ENCODE measurements around the gene PRPF8. TPM values are rescaled to one million over a fixed set of nuclear protein-coding genes. Genes with fewer than 3 reads are reported as not detected.
A peak's percentile ranks its signal among the peaks of the same experiment; 100 is the strongest.

PRPF8 gene
- total and polyA plus RNA-seq, 2 of the 13 experiments (the other 11 are each of a cell fraction or from before 2014, with no cell fraction given) = 112 to 179 TPM

GRCh38 chr17:1627982-1628855 lies 56.4 kb downstream of the PRPF8 start, which contains the start of gene SLC43A2 (continued):
- TF ChIP-seq ZNF121 (CRISPR knock-in tag; IDR thresholded peaks at IDR 0.05) (no peak), SUZ12 (IDR thresholded peaks at IDR 0.05; ENCODE audit: low read depth, low read length) (no peak), ZMYM2 (CRISPR knock-in tag; IDR thresholded peaks at IDR 0.05) (no peak), HOXA3 (CRISPR knock-in tag; IDR thresholded peaks at IDR 0.05) (no peak; the same call in 1 of the 2 replicates), SNRNP70 (IDR thresholded peaks at IDR 0.05; ENCODE audit: low read depth, low read length) (no peak), ZNF570 (CRISPR knock-in tag; IDR thresholded peaks at IDR 0.05; ENCODE audit: borderline replicate concordance) (no peak), ZNF878 (CRISPR knock-in tag; IDR thresholded peaks at IDR 0.05) (no peak), MATR3 (CRISPR knock-in tag; IDR thresholded peaks at IDR 0.05) (no peak), ZKSCAN5 (CRISPR knock-in tag; IDR thresholded peaks at IDR 0.05) (no peak), FLYWCH1 (CRISPR knock-in tag; IDR thresholded peaks at IDR 0.05) (no peak), DPF2 (CRISPR knock-in tag; IDR thresholded peaks at IDR 0.05; ENCODE audit: borderline replicate concordance, low read depth) (no peak), NFAT5 (CRISPR knock-in tag; IDR thresholded peaks at IDR 0.05) (no peak), ZNF484 (CRISPR knock-in tag; IDR thresholded peaks at IDR 0.05; ENCODE audit: borderline replicate concordance, low read depth) (0 out of 2 replicates have a peak, but pooled peaks have one; percentile 30), ZNF891 (CRISPR knock-in tag; IDR thresholded peaks at IDR 0.05) (no peak), MED1 (CRISPR knock-in tag; IDR thresholded peaks at IDR 0.05) (no peak), CEBPG (CRISPR knock-in tag; IDR thresholded peaks at IDR 0.05) (no peak), ZNF605 (CRISPR knock-in tag; IDR thresholded peaks at IDR 0.05) (no peak; the same call in none of the 2 replicates), ZFYVE20 (CRISPR knock-in tag; IDR thresholded peaks at IDR 0.05; ENCODE audit: borderline replicate concordance, low read depth) (no peak), EZH2 (conservative IDR thresholded peaks at IDR 0.05; ENCODE audit: low read depth, low read length) (no peak), PLRG1 (conservative IDR thresholded peaks at IDR 0.05) (no peak), ZSCAN30 (CRISPR knock-in tag; IDR thresholded peaks at IDR 0.05) (no peak), ZNF354B (CRISPR knock-in tag; IDR thresholded peaks at IDR 0.05) (no peak)
- TF ChIP-seq, protein P1, sequence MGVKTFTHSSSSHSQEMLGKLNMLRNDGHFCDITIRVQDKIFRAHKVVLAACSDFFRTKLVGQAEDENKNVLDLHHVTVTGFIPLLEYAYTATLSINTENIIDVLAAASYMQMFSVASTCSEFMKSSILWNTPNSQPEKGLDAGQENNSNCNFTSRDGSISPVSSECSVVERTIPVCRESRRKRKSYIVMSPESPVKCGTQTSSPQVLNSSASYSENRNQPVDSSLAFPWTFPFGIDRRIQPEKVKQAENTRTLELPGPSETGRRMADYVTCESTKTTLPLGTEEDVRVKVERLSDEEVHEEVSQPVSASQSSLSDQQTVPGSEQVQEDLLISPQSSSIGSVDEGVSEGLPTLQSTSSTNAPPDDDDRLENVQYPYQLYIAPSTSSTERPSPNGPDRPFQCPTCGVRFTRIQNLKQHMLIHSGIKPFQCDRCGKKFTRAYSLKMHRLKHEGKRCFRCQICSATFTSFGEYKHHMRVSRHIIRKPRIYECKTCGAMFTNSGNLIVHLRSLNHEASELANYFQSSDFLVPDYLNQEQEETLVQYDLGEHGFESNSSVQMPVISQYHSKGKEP (CRISPR knock-in tag; IDR thresholded peaks at IDR 0.05) = no peak
- TF ChIP-seq, protein P2, sequence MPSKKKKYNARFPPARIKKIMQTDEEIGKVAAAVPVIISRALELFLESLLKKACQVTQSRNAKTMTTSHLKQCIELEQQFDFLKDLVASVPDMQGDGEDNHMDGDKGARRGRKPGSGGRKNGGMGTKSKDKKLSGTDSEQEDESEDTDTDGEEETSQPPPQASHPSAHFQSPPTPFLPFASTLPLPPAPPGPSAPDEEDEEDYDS (CRISPR knock-in tag; IDR thresholded peaks at IDR 0.05) = 0 out of 2 replicates have a peak, but pooled peaks have one; percentile 21
